HL-60 (cell line): ENCODE data around the gene MYRFL.

Experiments
- DNase-seq, 2 experiments: peaks; one replicate each; pipeline ENCODE4 v3.0.0-alpha.2; 2010 to 2020; ENCODE audit warnings: low read depth in 1 of 2, low spot score in 1 of 2
- H3K27ac ChIP-seq: fragments of 250-450 bp; sonication (Bioruptor Pico); replicated peaks from 2 replicates; pipeline ENCODE4 v1.5.1; 2020; ENCODE audit warnings: mild to moderate bottlenecking, moderate library complexity
- H3K27me3 ChIP-seq: fragments of 250-450 bp; sonication (Bioruptor Pico); 2 replicates; pipeline ENCODE4 v1.5.1; 2021; ENCODE audit warnings: mild to moderate bottlenecking, moderate library complexity; ENCODE audit not compliant: insufficient read depth, poor library complexity, severe bottlenecking
- H3K4me3 ChIP-seq: replicated peaks from 2 replicates; pipeline ENCODE4 v1.5.1; 2011; ENCODE audit warnings: mild to moderate bottlenecking, control low read depth, low read length; ENCODE audit not compliant: insufficient read depth
- GABPA ChIP-seq: IDR thresholded peaks from 2 replicates; pipeline ENCODE4 v1.6.1; 2012; ENCODE audit warnings: low read depth
- POLR2AphosphoS5 ChIP-seq: IDR thresholded peaks from 2 replicates; pipeline ENCODE4 v1.6.1; 2012; ENCODE audit warnings: low read depth
- REST ChIP-seq: IDR thresholded peaks from 2 replicates; pipeline ENCODE4 v1.6.1; 2012; ENCODE audit warnings: low read depth; ENCODE audit not compliant: insufficient replicate concordance
- SPI1 ChIP-seq: IDR thresholded peaks from 2 replicates; pipeline ENCODE4 v1.6.1; 2012; ENCODE audit warnings: low read depth, mild to moderate bottlenecking, borderline replicate concordance
- TF ChIP-seq, protein P1 (sequence below): IDR thresholded peaks from one replicate; pipeline ENCODE4 v1.5.1; 2011; ENCODE audit warnings: low read length, control low read depth, inconsistent platforms; ENCODE audit not compliant: insufficient read depth

The MYRFL gene

DNA sequence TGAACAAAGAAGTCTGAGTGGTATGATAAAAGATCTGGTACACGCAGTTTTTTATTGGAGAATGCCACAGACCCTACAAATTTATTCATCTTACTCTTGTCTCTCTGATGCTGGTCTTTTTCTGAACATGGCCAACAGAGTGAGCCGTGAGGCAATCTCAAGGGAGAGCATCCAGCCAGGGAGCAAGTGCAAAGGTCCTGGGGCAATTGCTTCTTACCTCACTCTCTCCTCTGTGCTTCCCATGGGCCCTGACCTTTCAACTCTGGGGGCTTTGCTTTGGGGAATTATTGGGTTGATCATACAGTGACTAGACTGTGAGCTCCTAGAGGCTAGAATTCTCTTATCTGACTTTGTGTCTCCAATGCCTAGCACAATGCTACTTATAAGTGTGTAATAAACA lies 171.7 kb downstream of the MYRFL start:
- DNase-seq: no peak
- TF ChIP-seq GABPA: no peak
- TF ChIP-seq POLR2AphosphoS5: no peak
- TF ChIP-seq SPI1: no peak
- TF ChIP-seq, protein P1, sequence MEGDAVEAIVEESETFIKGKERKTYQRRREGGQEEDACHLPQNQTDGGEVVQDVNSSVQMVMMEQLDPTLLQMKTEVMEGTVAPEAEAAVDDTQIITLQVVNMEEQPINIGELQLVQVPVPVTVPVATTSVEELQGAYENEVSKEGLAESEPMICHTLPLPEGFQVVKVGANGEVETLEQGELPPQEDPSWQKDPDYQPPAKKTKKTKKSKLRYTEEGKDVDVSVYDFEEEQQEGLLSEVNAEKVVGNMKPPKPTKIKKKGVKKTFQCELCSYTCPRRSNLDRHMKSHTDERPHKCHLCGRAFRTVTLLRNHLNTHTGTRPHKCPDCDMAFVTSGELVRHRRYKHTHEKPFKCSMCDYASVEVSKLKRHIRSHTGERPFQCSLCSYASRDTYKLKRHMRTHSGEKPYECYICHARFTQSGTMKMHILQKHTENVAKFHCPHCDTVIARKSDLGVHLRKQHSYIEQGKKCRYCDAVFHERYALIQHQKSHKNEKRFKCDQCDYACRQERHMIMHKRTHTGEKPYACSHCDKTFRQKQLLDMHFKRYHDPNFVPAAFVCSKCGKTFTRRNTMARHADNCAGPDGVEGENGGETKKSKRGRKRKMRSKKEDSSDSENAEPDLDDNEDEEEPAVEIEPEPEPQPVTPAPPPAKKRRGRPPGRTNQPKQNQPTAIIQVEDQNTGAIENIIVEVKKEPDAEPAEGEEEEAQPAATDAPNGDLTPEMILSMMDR: no peak
- TF ChIP-seq REST: no peak
- Histone ChIP-seq H3K27ac (no peak overlapping the region), H3K4me3 (no peak overlapping the region), H3K27me3 (no peaks in the 10 kb centered on the region)

DNA sequence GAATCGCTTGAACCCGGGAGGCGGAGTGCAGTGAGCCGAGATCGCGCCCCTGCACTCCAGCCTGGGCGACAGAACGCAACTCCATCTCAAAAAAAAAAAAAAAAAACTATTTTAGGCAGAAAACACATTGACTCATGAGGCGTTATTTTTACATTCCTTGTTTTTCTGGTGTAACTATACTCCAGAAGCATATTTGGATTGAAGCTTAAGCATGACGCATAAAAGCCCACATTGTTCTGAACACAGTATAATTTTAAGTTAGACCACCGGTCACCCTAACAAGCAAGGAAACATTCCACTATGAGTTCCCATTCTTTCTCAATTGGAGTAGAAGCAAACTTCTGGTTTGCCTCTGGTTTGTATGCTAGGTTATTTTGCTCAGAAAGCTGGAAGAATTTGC lies 173.0 kb downstream of the MYRFL start:
- Histone ChIP-seq H3K27me3 (no peaks in the 10 kb centered on the region), H3K4me3 (no peak overlapping the region), H3K27ac (no peak overlapping the region)
- DNase-seq: no peak
- TF ChIP-seq REST: no peak
- no peak for TF ChIP-seq GABPA
- TF ChIP-seq, protein P1: no peak
- TF ChIP-seq SPI1: no peak
- no peak for TF ChIP-seq POLR2AphosphoS5

GRCh38 chr12:69998922-69999321 lies 173.9 kb downstream of the MYRFL start:
- Histone ChIP-seq H3K4me3 (no peak overlapping the region), H3K27me3 (no peaks in the 10 kb centered on the region), H3K27ac (no peak overlapping the region)
- DNase-seq: no peak
- TF ChIP-seq, protein P1: no peak
- no peak for TF ChIP-seq SPI1
- TF ChIP-seq REST: no peak
- no peak for TF ChIP-seq GABPA
- no peak for TF ChIP-seq POLR2AphosphoS5
